ENCODE data around the gene SGMS1. TPM values are rescaled to one million over a fixed set of nuclear protein-coding genes. Genes with fewer than 3 reads are reported as not detected.
"Not testable (repeated sequence)": the region's sequence is repeated elsewhere in the genome, so short reads cannot be mapped to it uniquely, and the experiment has no call there.

The SGMS1 gene
- total RNA-seq, result 18.2 and 18.6 TPM in 2 replicates

GRCh38 chr10:50623663-50624412 lies at the start of gene SGMS1:
Gene SGMS1, minus strand, starts transcription at chr10:50623956. Its CDS starts 279,842 bp downstream, at chr10:50344114.
- Mint-ChIP-seq H3K36me3 (ENCODE audit: low read depth) (peaks cover 3% of the 10 kb centered on the region), H3K27ac (peak within 1 kb of the TSS; percentile 96), H3K9me3 (no peaks in the 10 kb centered on the region)

GRCh38 chr10:50672152-50672551 lies 48.4 kb upstream of the SGMS1 start:
- H3K4me3 Mint-ChIP-seq; intact Hi-C loops (cut with micrococcal nuclease); H3K27me3 Mint-ChIP-seq (ENCODE audit: insufficient read depth): not testable (repeated sequence)
- peak; percentile 41 for DNase-seq (ENCODE audit: low spot score)
- peak overlapping the region; percentile 76 for H3K27ac Mint-ChIP-seq
- H3K36me3 Mint-ChIP-seq (ENCODE audit: low read depth), result peaks cover 19% of the 10 kb centered on the region
- H3K9me3 Mint-ChIP-seq, result peaks cover 18% of the 10 kb centered on the region
- H3K4me1 Mint-ChIP-seq (ENCODE audit: low read depth), result peaks cover 32% of the 10 kb centered on the region

More at GRCh38 chr10:50623663-50624412, at the start of gene SGMS1:
- intact Hi-C loops (cut with micrococcal nuclease), result loop anchor here (1.0 to 10.0 kb wide), 8 partner anchors 29 to 1073 kb away; partner anchors contain the start of gene CSTF2T
- peak; percentile 80 for DNase-seq (ENCODE audit: low spot score)
- Mint-ChIP-seq H3K4me1 (ENCODE audit: low read depth) (peaks cover 44% of the 10 kb centered on the region), H3K4me3 (peak within 1 kb of the TSS; percentile 89), H3K27me3 (ENCODE audit: insufficient read depth) (peaks cover 2% of the 10 kb centered on the region)

GRCh38 chr10:50671645-50672044 lies 47.9 kb upstream of the SGMS1 start:
- Mint-ChIP-seq H3K36me3 (ENCODE audit: low read depth) (peaks cover 19% of the 10 kb centered on the region), H3K27ac (peak overlapping the region; percentile 76), H3K9me3 (peaks cover 18% of the 10 kb centered on the region), H3K4me1 (ENCODE audit: low read depth) (peaks cover 28% of the 10 kb centered on the region)
- H3K27me3 Mint-ChIP-seq (ENCODE audit: insufficient read depth); intact Hi-C loops (cut with micrococcal nuclease); H3K4me3 Mint-ChIP-seq; DNase-seq (ENCODE audit: low spot score): not testable (repeated sequence)

GRCh38 chr10:50669957-50670356 lies 46.2 kb upstream of the SGMS1 start:
- H3K27ac Mint-ChIP-seq, H3K4me3 Mint-ChIP-seq: not testable (repeated sequence)

GRCh38 chr10:50667353-50667752 lies 43.6 kb upstream of the SGMS1 start:
- peaks cover 15% of the 10 kb centered on the region for H3K4me1 Mint-ChIP-seq (ENCODE audit: low read depth)
- DNase-seq (ENCODE audit: low spot score); H3K27ac Mint-ChIP-seq; intact Hi-C loops (cut with micrococcal nuclease); H3K27me3 Mint-ChIP-seq (ENCODE audit: insufficient read depth); H3K4me3 Mint-ChIP-seq: not testable (repeated sequence)
- peaks cover 12% of the 10 kb centered on the region for H3K36me3 Mint-ChIP-seq (ENCODE audit: low read depth)
- peaks cover 12% of the 10 kb centered on the region for H3K9me3 Mint-ChIP-seq

More at GRCh38 chr10:50669957-50670356, 46.2 kb upstream of the SGMS1 start:
- Mint-ChIP-seq H3K4me1 (ENCODE audit: low read depth) (peaks cover 23% of the 10 kb centered on the region), H3K36me3 (ENCODE audit: low read depth) (peaks cover 15% of the 10 kb centered on the region), H3K9me3 (peaks cover 18% of the 10 kb centered on the region)
- H3K27me3 Mint-ChIP-seq (ENCODE audit: insufficient read depth); DNase-seq (ENCODE audit: low spot score); intact Hi-C loops (cut with micrococcal nuclease): not testable (repeated sequence)

- H3K4me3 Mint-ChIP-seq; H3K9me3 Mint-ChIP-seq; H3K36me3 Mint-ChIP-seq (ENCODE audit: low read depth); intact Hi-C loops (cut with micrococcal nuclease); H3K27ac Mint-ChIP-seq; H3K4me1 Mint-ChIP-seq (ENCODE audit: low read depth); H3K27me3 Mint-ChIP-seq (ENCODE audit: insufficient read depth); DNase-seq (ENCODE audit: low spot score): not testable (repeated sequence)
Observed at GRCh38 chr10:50662420-50662819, 38.7 kb upstream of the SGMS1 start.

GRCh38 chr10:50661563-50661962 lies 37.8 kb upstream of the SGMS1 start:
- intact Hi-C loops (cut with micrococcal nuclease); DNase-seq (ENCODE audit: low spot score); H3K4me3 Mint-ChIP-seq; H3K27ac Mint-ChIP-seq; H3K9me3 Mint-ChIP-seq; H3K27me3 Mint-ChIP-seq (ENCODE audit: insufficient read depth); H3K36me3 Mint-ChIP-seq (ENCODE audit: low read depth); H3K4me1 Mint-ChIP-seq (ENCODE audit: low read depth): not testable (repeated sequence)

GRCh38 chr10:50659865-50660730 lies 36.3 kb upstream of the SGMS1 start:
- H3K9me3 Mint-ChIP-seq; H3K4me3 Mint-ChIP-seq; H3K27ac Mint-ChIP-seq; H3K36me3 Mint-ChIP-seq (ENCODE audit: low read depth); intact Hi-C loops (cut with micrococcal nuclease); DNase-seq (ENCODE audit: low spot score); H3K4me1 Mint-ChIP-seq (ENCODE audit: low read depth); H3K27me3 Mint-ChIP-seq (ENCODE audit: insufficient read depth): not testable (repeated sequence)

- H3K4me3 Mint-ChIP-seq; H3K36me3 Mint-ChIP-seq (ENCODE audit: low read depth); H3K9me3 Mint-ChIP-seq; intact Hi-C loops (cut with micrococcal nuclease); DNase-seq (ENCODE audit: low spot score); H3K4me1 Mint-ChIP-seq (ENCODE audit: low read depth); H3K27ac Mint-ChIP-seq: not testable (repeated sequence)
- H3K27me3 Mint-ChIP-seq (ENCODE audit: insufficient read depth), result peaks cover 10% of the 10 kb centered on the region
Observed at GRCh38 chr10:50659016-50659864, 35.5 kb upstream of the SGMS1 start.

GRCh38 chr10:50658165-50658564 lies 34.4 kb upstream of the SGMS1 start:
- H3K4me3 Mint-ChIP-seq, result no peak overlapping the region
- H3K36me3 Mint-ChIP-seq (ENCODE audit: low read depth), result no peaks in the 10 kb centered on the region
- no peak for DNase-seq (ENCODE audit: low spot score)
- no peak overlapping the region for H3K27ac Mint-ChIP-seq
- H3K27me3 Mint-ChIP-seq (ENCODE audit: insufficient read depth), result peaks cover 10% of the 10 kb centered on the region
- peaks cover 17% of the 10 kb centered on the region for H3K4me1 Mint-ChIP-seq (ENCODE audit: low read depth)
- no peaks in the 10 kb centered on the region for H3K9me3 Mint-ChIP-seq
- intact Hi-C loops (cut with micrococcal nuclease), result no loop called here

GRCh38 chr10:50653758-50654157 lies 30.0 kb upstream of the SGMS1 start:
- H3K4me3 Mint-ChIP-seq, result no peak overlapping the region
- DNase-seq (ENCODE audit: low spot score), result no peak
- peaks cover 10% of the 10 kb centered on the region for H3K27me3 Mint-ChIP-seq (ENCODE audit: insufficient read depth)
- H3K9me3 Mint-ChIP-seq, result no peaks in the 10 kb centered on the region
- no peaks in the 10 kb centered on the region for H3K36me3 Mint-ChIP-seq (ENCODE audit: low read depth)
- intact Hi-C loops (cut with micrococcal nuclease), result loop anchor here (2.0 kb wide), 2 partner anchors 29 to 91 kb away; no protein-coding TSS in a partner anchor
- H3K4me1 Mint-ChIP-seq (ENCODE audit: low read depth), result peaks cover 22% of the 10 kb centered on the region
- H3K27ac Mint-ChIP-seq, result no peak overlapping the region

- no peak overlapping the region for H3K27ac Mint-ChIP-seq
- no peaks in the 10 kb centered on the region for H3K9me3 Mint-ChIP-seq
- DNase-seq (ENCODE audit: low spot score), result no peak
- H3K36me3 Mint-ChIP-seq (ENCODE audit: low read depth), result no peaks in the 10 kb centered on the region
- peaks cover 8% of the 10 kb centered on the region for H3K27me3 Mint-ChIP-seq (ENCODE audit: insufficient read depth)
- intact Hi-C loops (cut with micrococcal nuclease), result loop anchor here (2.0 kb wide), 2 partner anchors 28 to 90 kb away; no protein-coding TSS in a partner anchor
- H3K4me1 Mint-ChIP-seq (ENCODE audit: low read depth), result peaks cover 22% of the 10 kb centered on the region
- no peak overlapping the region for H3K4me3 Mint-ChIP-seq
Observed at GRCh38 chr10:50653142-50653541, 29.4 kb upstream of the SGMS1 start.

All from activated T-helper 1 cell treated with anti-CD3 and anti-CD28 coated beads, Interleukin-12 subunit alpha, Interleukin-12 subunit beta, Interleukin-2, Interleukin-4 antibody, amounts not matched to agents 30 ng/mL and 10 ng/mL and 1 ng/mL, durations not matched to agents 14 hours and 24 hours and 36 hours (primary cell).